ENCODE data around the gene CDH4.

GRCh38 chr20:61913423-61914225 lies 661.6 kb downstream of the CDH4 start:
- TF ChIP-seq SP1 (CRISPR knock-in tag; IDR thresholded peaks at IDR 0.05) (no peak), CTCF (IDR thresholded peaks at IDR 0.05 in 2 of 3, conservative IDR thresholded peaks at IDR 0.05 in 1 of 3; ENCODE audit: insufficient read depth in 2 of 3, low read depth in 1 of 3, low read length in 3 of 3) (no peak), ZNF561 (CRISPR knock-in tag; conservative IDR thresholded peaks at IDR 0.05) (no peak), EZH2 (IDR thresholded peaks at IDR 0.05; ENCODE audit: borderline replicate concordance, low read depth, low read length) (no peak)
